ENCODE data around the gene ATP6AP1.

Gene ATP6AP1

GRCh38 chrX:154476821-154477220 is 48.3 kb downstream of the ATP6AP1 start:
- H3K27me3 ChIP-seq (ENCODE audit: control insufficient read depth in 1 of 2, insufficient read depth in 2 of 2, low read length in 2 of 2): peaks cover 0 to 2% of the 10 kb centered on the region in 2 donors
- H3K4me1 ChIP-seq (ENCODE audit: control insufficient read depth, insufficient read depth, low read length): peaks cover 13% of the 10 kb centered on the region
- H3K9me3 ChIP-seq (ENCODE audit: control insufficient read depth in 2 of 2, low read length in 2 of 2): no peaks in the 10 kb centered on the region
- H3K9ac ChIP-seq (ENCODE audit: low read length in 2 of 2): no peak overlapping the region
- no peak overlapping the region for H3K27ac ChIP-seq (ENCODE audit: low read length)
- peaks cover 0 to 2% of the 10 kb centered on the region in 2 donors for H3K36me3 ChIP-seq (ENCODE audit: control insufficient read depth in 2 of 2, insufficient read depth in 2 of 2, low read length in 2 of 2)
- H3K4me3 ChIP-seq (ENCODE audit: low read length in 2 of 2): no peak overlapping the region

DNA sequence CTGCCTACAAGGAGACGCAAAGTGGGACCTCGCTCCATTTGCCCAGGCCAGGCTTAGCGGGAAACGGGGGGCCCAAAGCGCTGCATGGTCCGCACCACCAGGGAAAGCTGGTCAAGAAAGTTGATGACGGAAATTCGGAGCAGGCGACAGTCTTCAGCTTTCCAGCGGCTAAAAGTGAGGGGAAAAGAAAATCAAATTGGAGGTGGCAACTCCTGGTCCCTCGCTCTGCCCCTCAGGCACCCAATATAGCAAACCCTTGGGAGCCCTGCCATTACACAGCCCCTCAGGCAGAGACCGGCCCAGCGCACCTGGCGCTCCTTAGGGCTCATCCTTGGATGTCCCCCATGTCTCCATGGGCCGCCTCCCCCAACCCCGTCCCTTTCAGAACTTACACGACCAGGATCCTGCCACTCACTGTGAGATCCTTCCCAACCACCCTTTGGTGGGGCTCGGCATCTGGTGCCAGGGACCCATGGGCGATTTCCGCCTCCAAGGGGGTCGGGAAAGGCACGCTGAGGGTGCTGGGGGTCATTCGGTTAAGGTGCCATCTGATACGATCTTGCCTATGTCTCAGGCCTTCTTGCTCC is 49.5 kb downstream of the ATP6AP1 start:
- peaks cover 0 to 2% of the 10 kb centered on the region in 2 donors for H3K36me3 ChIP-seq (ENCODE audit: control insufficient read depth in 2 of 2, insufficient read depth in 2 of 2, low read length in 2 of 2)
- peak overlapping the region; percentile 53 for H3K27ac ChIP-seq (ENCODE audit: low read length)
- H3K27me3 ChIP-seq (ENCODE audit: control insufficient read depth in 1 of 2, insufficient read depth in 2 of 2, low read length in 2 of 2): peaks cover 0 to 2% of the 10 kb centered on the region in 2 donors
- peak overlapping the region; percentile 47 to 55 for H3K9ac ChIP-seq (ENCODE audit: low read length in 2 of 2)
- H3K9me3 ChIP-seq (ENCODE audit: control insufficient read depth in 2 of 2, low read length in 2 of 2): no peaks in the 10 kb centered on the region
- peaks cover 13% of the 10 kb centered on the region for H3K4me1 ChIP-seq (ENCODE audit: control insufficient read depth, insufficient read depth, low read length)
- peak overlapping the region; percentile 57 to 72 for H3K4me3 ChIP-seq (ENCODE audit: low read length in 2 of 2)

DNA sequence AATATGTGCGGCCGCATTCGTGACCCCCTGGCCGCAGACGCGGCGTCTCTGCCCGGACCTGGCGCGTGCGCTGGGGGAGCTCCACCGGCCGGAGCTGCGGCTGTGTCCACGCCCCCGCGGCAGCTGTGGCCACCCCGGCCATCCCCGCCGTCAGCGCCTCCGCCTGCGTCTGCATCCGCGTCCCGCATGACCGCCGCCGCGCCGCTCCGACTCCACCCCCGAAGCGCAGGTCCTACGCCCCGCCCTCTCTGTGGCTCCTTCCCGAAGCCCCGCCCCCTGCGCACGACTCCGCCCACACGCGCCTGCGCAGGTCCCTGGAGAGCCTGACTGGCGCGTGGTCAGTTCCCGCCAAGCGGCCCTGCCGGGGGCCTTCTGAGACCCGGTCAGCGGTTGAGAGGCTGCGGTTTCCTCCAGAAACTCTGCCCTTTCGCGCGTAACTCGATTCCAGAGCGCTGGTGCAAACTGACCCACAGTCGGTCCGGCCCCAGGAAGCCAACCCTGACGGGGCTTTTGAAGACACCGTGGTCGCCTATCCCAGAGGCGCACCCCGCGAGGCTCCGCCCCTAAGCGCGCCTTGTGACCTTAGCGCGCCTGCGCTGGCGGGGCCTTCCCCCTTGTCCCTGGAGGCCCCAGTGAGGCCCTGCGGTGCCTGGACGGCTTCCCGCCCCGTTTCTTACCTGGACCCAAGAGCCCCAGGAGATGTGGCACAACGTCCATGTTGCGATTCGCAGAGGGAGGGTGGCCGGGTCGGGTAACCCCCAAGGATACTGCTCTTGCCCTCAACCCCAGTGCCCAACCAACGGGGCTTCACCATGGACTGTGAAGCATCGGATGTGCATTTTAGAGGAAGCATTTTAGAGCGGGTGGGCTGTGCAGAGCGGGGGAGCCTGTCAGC is 50.5 kb downstream of the ATP6AP1 start, which contains the start of gene LAGE3:
TSS of gene LAGE3 (minus strand) at position 554 of the 895 bp plus-strand sequence. CDS start at position 188, 366 bp downstream.
- H3K27ac ChIP-seq (ENCODE audit: low read length): peak within 1 kb of the TSS; percentile 53
- H3K36me3 ChIP-seq (ENCODE audit: control insufficient read depth in 2 of 2, insufficient read depth in 2 of 2, low read length in 2 of 2): peaks cover 0 to 3% of the 10 kb centered on the region in 2 donors
- H3K27me3 ChIP-seq (ENCODE audit: control insufficient read depth in 1 of 2, insufficient read depth in 2 of 2, low read length in 2 of 2): peaks cover 0 to 2% of the 10 kb centered on the region in 2 donors
- no peaks in the 10 kb centered on the region for H3K9me3 ChIP-seq (ENCODE audit: control insufficient read depth in 2 of 2, low read length in 2 of 2)
- H3K4me3 ChIP-seq (ENCODE audit: low read length in 2 of 2): peak within 1 kb of the TSS; percentile 57 to 72
- H3K4me1 ChIP-seq (ENCODE audit: control insufficient read depth, insufficient read depth, low read length): peaks cover 13% of the 10 kb centered on the region
- H3K9ac ChIP-seq (ENCODE audit: low read length in 2 of 2): peak within 1 kb of the TSS; percentile 51 to 57

GRCh38 chrX:154481195-154481594 is 52.7 kb downstream of the ATP6AP1 start:
- peaks cover 0 to 3% of the 10 kb centered on the region in 2 donors for H3K27me3 ChIP-seq (ENCODE audit: control insufficient read depth in 1 of 2, insufficient read depth in 2 of 2, low read length in 2 of 2)
- H3K9me3 ChIP-seq (ENCODE audit: control insufficient read depth in 2 of 2, low read length in 2 of 2): no peaks in the 10 kb centered on the region
- H3K9ac ChIP-seq (ENCODE audit: low read length in 2 of 2): no peak overlapping the region
- peaks cover 2 to 3% of the 10 kb centered on the region in 2 donors for H3K36me3 ChIP-seq (ENCODE audit: control insufficient read depth in 2 of 2, insufficient read depth in 2 of 2, low read length in 2 of 2)
- peaks cover 30% of the 10 kb centered on the region for H3K4me1 ChIP-seq (ENCODE audit: control insufficient read depth, insufficient read depth, low read length)
- H3K27ac ChIP-seq (ENCODE audit: low read length): no peak overlapping the region
- no peak overlapping the region for H3K4me3 ChIP-seq (ENCODE audit: low read length in 2 of 2)

GRCh38 chrX:154481911-154482601 is 53.6 kb downstream of the ATP6AP1 start:
- Histone ChIP-seq H3K27ac (ENCODE audit: low read length) (no peak overlapping the region), H3K9ac (ENCODE audit: low read length in 2 of 2) (no peak overlapping the region), H3K9me3 (ENCODE audit: control insufficient read depth in 2 of 2, low read length in 2 of 2) (no peaks in the 10 kb centered on the region), H3K36me3 (ENCODE audit: control insufficient read depth in 2 of 2, insufficient read depth in 2 of 2, low read length in 2 of 2) (peaks cover 2 to 3% of the 10 kb centered on the region in 2 donors), H3K4me3 (ENCODE audit: low read length in 2 of 2) (no peak overlapping the region), H3K4me1 (ENCODE audit: control insufficient read depth, insufficient read depth, low read length) (peaks cover 32% of the 10 kb centered on the region), H3K27me3 (ENCODE audit: control insufficient read depth in 1 of 2, insufficient read depth in 2 of 2, low read length in 2 of 2) (peaks cover 0 to 2% of the 10 kb centered on the region in 2 donors)

DNA sequence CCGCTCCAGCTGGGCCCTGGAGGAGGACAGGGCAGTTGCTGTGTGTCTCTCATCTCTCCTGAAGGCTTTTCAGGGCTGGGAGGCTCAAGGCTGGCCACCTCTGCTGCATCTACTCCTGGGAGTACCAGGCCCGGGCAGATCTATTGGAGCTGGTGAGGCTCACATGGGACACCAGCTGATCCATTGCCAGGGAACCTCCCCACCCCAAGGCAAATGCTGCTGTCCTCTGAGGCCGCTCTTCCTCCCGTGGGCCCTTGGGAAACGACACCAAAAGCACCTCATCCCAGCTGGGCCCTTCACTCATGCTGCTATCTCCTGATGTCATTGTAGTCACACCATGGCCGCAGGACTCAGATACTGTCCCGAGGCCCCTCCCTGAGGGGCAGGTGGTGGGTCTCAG is 54.3 kb downstream of the ATP6AP1 start:
- Histone ChIP-seq H3K9me3 (ENCODE audit: control insufficient read depth in 2 of 2, low read length in 2 of 2) (no peaks in the 10 kb centered on the region), H3K27me3 (ENCODE audit: control insufficient read depth in 1 of 2, insufficient read depth in 2 of 2, low read length in 2 of 2) (peaks cover 0 to 3% of the 10 kb centered on the region in 2 donors), H3K4me3 (ENCODE audit: low read length in 2 of 2) (no peak overlapping the region), H3K9ac (ENCODE audit: low read length in 2 of 2) (no peak overlapping the region), H3K27ac (ENCODE audit: low read length) (no peak overlapping the region), H3K4me1 (ENCODE audit: control insufficient read depth, insufficient read depth, low read length) (peaks cover 36% of the 10 kb centered on the region), H3K36me3 (ENCODE audit: control insufficient read depth in 2 of 2, insufficient read depth in 2 of 2, low read length in 2 of 2) (peaks cover 2 to 3% of the 10 kb centered on the region in 2 donors)

DNA sequence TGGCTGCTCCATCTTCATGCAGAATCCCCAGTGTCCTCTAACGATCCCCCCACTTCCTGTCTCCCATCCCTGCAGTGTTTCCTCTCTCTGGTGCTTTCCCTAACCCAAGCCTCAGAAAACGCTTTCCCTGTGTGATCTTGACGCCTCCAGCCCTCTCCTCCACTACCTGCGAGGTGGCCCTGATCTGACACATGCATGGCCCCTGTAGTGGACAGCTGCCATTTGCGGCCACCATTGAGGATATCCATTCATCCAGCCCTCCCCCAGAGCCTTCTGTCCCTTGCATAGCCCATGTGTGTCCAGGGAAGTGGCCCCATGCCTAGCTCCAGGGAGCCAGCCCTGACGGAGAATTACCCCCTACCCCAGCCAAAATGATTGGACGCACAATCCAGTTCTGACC is 54.8 kb downstream of the ATP6AP1 start:
- Histone ChIP-seq H3K27ac (ENCODE audit: low read length) (no peak overlapping the region), H3K4me3 (ENCODE audit: low read length in 2 of 2) (no peak overlapping the region), H3K27me3 (ENCODE audit: control insufficient read depth in 1 of 2, insufficient read depth in 2 of 2, low read length in 2 of 2) (peaks cover 0 to 3% of the 10 kb centered on the region in 2 donors), H3K36me3 (ENCODE audit: control insufficient read depth in 2 of 2, insufficient read depth in 2 of 2, low read length in 2 of 2) (peaks cover 2 to 3% of the 10 kb centered on the region in 2 donors), H3K9me3 (ENCODE audit: control insufficient read depth in 2 of 2, low read length in 2 of 2) (no peaks in the 10 kb centered on the region), H3K4me1 (ENCODE audit: control insufficient read depth, insufficient read depth, low read length) (peaks cover 35% of the 10 kb centered on the region), H3K9ac (ENCODE audit: low read length in 2 of 2) (no peak overlapping the region)

GRCh38 chrX:154484255-154485149 is 56.0 kb downstream of the ATP6AP1 start:
- Histone ChIP-seq H3K4me3 (ENCODE audit: low read length in 2 of 2) (no peak overlapping the region), H3K9ac (ENCODE audit: low read length in 2 of 2) (no peak overlapping the region), H3K36me3 (ENCODE audit: control insufficient read depth in 2 of 2, insufficient read depth in 2 of 2, low read length in 2 of 2) (peaks cover 2 to 3% of the 10 kb centered on the region in 2 donors), H3K27me3 (ENCODE audit: control insufficient read depth in 1 of 2, insufficient read depth in 2 of 2, low read length in 2 of 2) (peaks cover 0 to 3% of the 10 kb centered on the region in 2 donors), H3K27ac (ENCODE audit: low read length) (no peak overlapping the region), H3K4me1 (ENCODE audit: control insufficient read depth, insufficient read depth, low read length) (peaks cover 37% of the 10 kb centered on the region), H3K9me3 (ENCODE audit: control insufficient read depth in 2 of 2, low read length in 2 of 2) (no peaks in the 10 kb centered on the region)

DNA sequence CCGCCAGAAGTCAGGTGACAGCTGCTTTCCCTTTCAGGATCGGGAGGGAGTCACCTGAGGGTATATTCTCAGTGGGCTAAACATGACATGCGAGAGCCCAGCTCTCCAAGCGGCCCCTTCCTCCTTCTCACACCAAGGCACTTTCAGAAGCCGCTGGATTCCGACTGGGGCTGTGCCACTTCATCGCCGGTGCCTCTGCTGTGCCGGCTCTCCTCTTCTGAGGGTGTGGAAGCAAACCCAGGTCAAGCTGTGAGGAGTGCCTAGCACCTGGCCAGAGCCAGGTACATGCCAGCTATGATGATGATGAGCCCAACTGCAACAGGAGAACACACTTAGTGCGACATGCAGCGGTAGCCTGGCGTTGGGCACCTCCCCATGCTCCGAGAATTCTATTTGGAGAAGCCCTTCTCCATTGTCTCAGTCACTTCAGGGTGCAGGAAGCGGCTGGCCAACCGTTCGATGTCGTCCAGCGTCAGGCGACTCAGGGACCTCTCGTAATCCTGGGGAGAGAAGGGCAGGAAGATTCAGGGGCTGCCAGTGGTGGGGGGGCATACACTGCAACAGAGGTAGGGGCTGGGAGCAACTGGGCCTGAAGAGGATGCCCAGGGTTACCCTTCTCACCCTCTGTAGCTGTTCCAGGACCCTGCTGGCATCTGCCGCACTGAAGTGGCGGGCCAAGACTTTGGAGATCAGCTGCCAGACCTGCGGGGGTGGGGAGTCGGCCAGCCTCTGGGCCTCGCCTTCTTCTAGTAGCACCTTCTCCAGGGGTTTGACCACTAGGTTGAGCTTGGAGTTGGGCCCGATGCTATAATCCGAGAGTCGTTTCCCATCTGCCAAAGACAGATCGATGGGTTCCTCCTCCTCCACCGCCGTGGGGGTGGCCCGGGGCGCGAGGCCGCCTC is 56.9 kb downstream of the ATP6AP1 start:
- H3K4me3 ChIP-seq (ENCODE audit: low read length in 2 of 2): peak overlapping the region; percentile 46 to 74
- peaks cover 38% of the 10 kb centered on the region for H3K4me1 ChIP-seq (ENCODE audit: control insufficient read depth, insufficient read depth, low read length)
- peak overlapping the region; percentile 46 for H3K27ac ChIP-seq (ENCODE audit: low read length)
- H3K27me3 ChIP-seq (ENCODE audit: control insufficient read depth in 1 of 2, insufficient read depth in 2 of 2, low read length in 2 of 2): peaks cover 0 to 3% of the 10 kb centered on the region in 2 donors
- H3K9ac ChIP-seq (ENCODE audit: low read length in 2 of 2): no peak overlapping the region
- no peaks in the 10 kb centered on the region for H3K9me3 ChIP-seq (ENCODE audit: control insufficient read depth in 2 of 2, low read length in 2 of 2)
- peaks cover 2 to 3% of the 10 kb centered on the region in 2 donors for H3K36me3 ChIP-seq (ENCODE audit: control insufficient read depth in 2 of 2, insufficient read depth in 2 of 2, low read length in 2 of 2)

All from stomach smooth muscle (tissue), 2 donors.